CD4-positive, alpha-beta memory T cell (primary cell): ENCODE results near the gene ACP7. TPM values are rescaled to one million over a fixed set of nuclear protein-coding genes. Genes with fewer than 3 reads are reported as not detected.
"Not testable (repeated sequence)": the region's sequence is repeated elsewhere in the genome, so short reads cannot be mapped to it uniquely, and the experiment has no call there.

ENCODE experiments used
- CTCF ChIA-PET: fragments of 350-600 bp; sonication (Branson Sonifier 250); formaldehyde crosslinking; loops from one replicate; lab custom pipeline; 2021; ENCODE audit warnings: inconsistent platforms; ENCODE audit not compliant: partially characterized antibody; lab: Charles Lee
- POLR2A ChIA-PET: fragments of 350-600 bp; sonication (Branson Sonifier 250); formaldehyde crosslinking; loops from one replicate; lab custom pipeline; 2021; ENCODE audit not compliant: partially characterized antibody; lab: Charles Lee
- DNase-seq, 5 donors: peaks; one replicate each; pipeline versions ENCODE4 v3.0.0 to v3.0.0-alpha.2; 2020 to 2022; ENCODE audit warnings: mixed read lengths in 1 of 5
- H3K27ac ChIP-seq: one replicate; pipeline ENCODE4 v1.7.0; 2013; ENCODE audit warnings: low read depth, low read length
- H3K27me3 ChIP-seq: 2 replicates; pipeline ENCODE4 v1.7.0; 2013; ENCODE audit warnings: mild to moderate bottlenecking, low read length, moderate library complexity; ENCODE audit not compliant: insufficient read depth
- H3K36me3 ChIP-seq: 2 replicates; pipeline ENCODE4 v1.7.0; 2013; ENCODE audit warnings: mild to moderate bottlenecking, low read length, moderate library complexity; ENCODE audit not compliant: insufficient read depth
- H3K4me1 ChIP-seq: 2 replicates; pipeline ENCODE4 v1.7.0; 2013; ENCODE audit warnings: mild to moderate bottlenecking, low read length, moderate library complexity; ENCODE audit not compliant: insufficient read depth
- H3K4me3 ChIP-seq, 2 donors: one replicate each; pipeline ENCODE4 v1.7.0; 2013; ENCODE audit warnings: low read length in 2 of 2, mild to moderate bottlenecking in 1 of 2
- H3K9me3 ChIP-seq, 2 donors: one replicate each; pipeline ENCODE4 v1.7.0; 2013; ENCODE audit warnings: low read length in 2 of 2, control low read depth in 1 of 2; ENCODE audit not compliant: control insufficient read depth in 1 of 2
- H3K27ac Mint-ChIP-seq, 7 donors: one replicate each; pipeline ENCODE4 v1.8.0; 2020 to 2021; ENCODE audit warnings: mixed read lengths in 7 of 7, mild to moderate bottlenecking in 6 of 7, inconsistent platforms in 3 of 7, moderate library complexity in 3 of 7
- H3K27me3 Mint-ChIP-seq, 2 donors: one replicate each; pipeline ENCODE4 v1.8.0; 2020 to 2021; ENCODE audit warnings: mixed read lengths in 2 of 2
- H3K36me3 Mint-ChIP-seq, 2 donors: one replicate each; pipeline ENCODE4 v1.8.0; 2020 to 2021; ENCODE audit warnings: mixed read lengths in 2 of 2, inconsistent platforms in 1 of 2, mild to moderate bottlenecking in 1 of 2
- H3K4me1 Mint-ChIP-seq, 4 donors: one replicate each; pipeline ENCODE4 v1.8.0; 2020 to 2021; ENCODE audit warnings: mixed read lengths in 4 of 4, mild to moderate bottlenecking in 1 of 4
- H3K4me3 Mint-ChIP-seq, 8 donors: one replicate each; pipeline ENCODE4 v1.8.0; 2020 to 2021; ENCODE audit warnings: mixed read lengths in 8 of 8, mild to moderate bottlenecking in 7 of 8, moderate library complexity in 6 of 8, inconsistent platforms in 3 of 8
- H3K9me3 Mint-ChIP-seq, 8 donors: one replicate each; pipeline ENCODE4 v1.8.0; 2020 to 2021; ENCODE audit warnings: mixed read lengths in 8 of 8, mild to moderate bottlenecking in 5 of 8, inconsistent platforms in 3 of 8, moderate library complexity in 1 of 8
- intact Hi-C: fragments of 100-400 bp; cut with micrococcal nuclease; formaldehyde crosslinking; loops from one replicate; pipeline ENCODE4 v1.15.1; 2023
- polyA plus RNA-seq, 2 donors: library from polyadenylated mRNA; unstranded; fragments of 300-500 nt; fragmentation: Illumina TruSeq; gene quantifications; one replicate each; pipeline ENCODE4 v1.2.3, GENCODE V29; 2021
- total RNA-seq, 2 experiments: library from RNA; stranded (reverse); gene quantifications; one replicate each; pipeline ENCODE4 v1.2.3, GENCODE V29; 2021

Gene ACP7
- total and polyA plus RNA-seq, 4 experiments from 2014 or later = 0.14 TPM; not detected in 3

- Mint-ChIP-seq H3K27ac (peak overlapping the region in 4 of 7 donors; percentile 43 to 78 (median 64)), H3K4me1 (peaks cover 7 to 23% (median 14%) of the 10 kb centered on the region in 4 donors), H3K36me3 (no peaks in the 10 kb centered on the region), H3K9me3 (no peaks in the 10 kb centered on the region), H3K27me3 (peaks cover 24 to 30% of the 10 kb centered on the region in 2 donors), H3K4me3 (peak overlapping the region in 7 of 8 donors; percentile 54 to 89 (median 73))
- Histone ChIP-seq H3K4me1 (peaks cover 13% of the 10 kb centered on the region), H3K9me3 (no peaks in the 10 kb centered on the region), H3K36me3 (no peaks in the 10 kb centered on the region), H3K27me3 (peaks cover 21% of the 10 kb centered on the region), H3K27ac (no peak overlapping the region), H3K4me3 (no peak overlapping the region)
- POLR2A ChIA-PET = no interaction called here
- DNase-seq = no peak
- intact Hi-C loops = no loop called here
- CTCF ChIA-PET = interaction anchor here (1.5 kb wide), 2 partner anchors 32 to 38 kb away, joined by 3 to 4 read pairs; no protein-coding TSS in a partner anchor
Measured at GRCh38 chr19:39084732-39085080, 538 bp downstream of the ACP7 start.

DNA sequence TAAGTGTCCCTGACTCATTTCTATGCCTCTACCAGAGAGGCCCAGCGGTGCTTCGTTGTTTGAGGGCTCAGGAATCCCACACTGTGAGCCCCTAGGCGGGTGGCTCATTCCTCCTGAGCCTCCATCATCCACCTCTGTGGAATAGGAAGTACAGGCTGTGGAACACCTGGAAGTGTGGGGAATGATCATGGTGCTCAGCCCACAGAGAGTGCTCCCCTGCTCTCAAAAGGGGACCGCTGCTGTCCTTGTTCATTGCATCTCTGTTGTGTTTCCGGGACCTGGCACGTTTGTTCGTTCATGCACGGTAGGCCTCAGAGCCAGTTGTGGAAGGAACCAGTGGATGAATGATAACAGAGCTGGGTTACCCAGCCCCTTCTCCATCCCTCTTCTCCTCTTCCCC, 1.2 kb downstream of the ACP7 start:
- Mint-ChIP-seq H3K27ac (peak overlapping the region in 5 of 7 donors; percentile 43 to 79 (median 70)), H3K4me1 (peaks cover 7 to 23% (median 14%) of the 10 kb centered on the region in 4 donors), H3K9me3 (no peaks in the 10 kb centered on the region), H3K36me3 (no peaks in the 10 kb centered on the region), H3K4me3 (peak overlapping the region in 7 of 8 donors; percentile 12 to 89 (median 58)), H3K27me3 (peaks cover 23 to 30% of the 10 kb centered on the region in 2 donors)
- ChIA-PET CTCF (interaction anchor here (1.5 kb wide), 2 partner anchors 33 to 37 kb away, joined by 3 to 4 read pairs; no protein-coding TSS in a partner anchor), POLR2A (no interaction called here)
- H3K4me3 ChIP-seq = no peak overlapping the region
- intact Hi-C loops = no loop called here
- peaks cover 13% of the 10 kb centered on the region for H3K4me1 ChIP-seq
- no peaks in the 10 kb centered on the region for H3K9me3 ChIP-seq
- H3K27me3 ChIP-seq = peaks cover 21% of the 10 kb centered on the region
- H3K36me3 ChIP-seq = no peaks in the 10 kb centered on the region
- DNase-seq = no peak
- no peak overlapping the region for H3K27ac ChIP-seq

- H3K36me3 Mint-ChIP-seq = no peaks in the 10 kb centered on the region
- intact Hi-C loops = no loop called here
- H3K4me3 ChIP-seq = no peak overlapping the region
- peaks cover 19% of the 10 kb centered on the region for H3K27me3 ChIP-seq
- H3K36me3 ChIP-seq = no peaks in the 10 kb centered on the region
- H3K4me3 Mint-ChIP-seq = no peak overlapping the region
- H3K27ac Mint-ChIP-seq = no peak overlapping the region
- H3K27ac ChIP-seq = no peak overlapping the region
- H3K4me1 ChIP-seq = peaks cover 13% of the 10 kb centered on the region
- H3K9me3 ChIP-seq = no peaks in the 10 kb centered on the region
- peaks cover 17 to 26% of the 10 kb centered on the region in 2 donors for H3K27me3 Mint-ChIP-seq
- ChIA-PET CTCF (interaction anchor here (1.5 kb wide), 1 partner anchor 25 kb away, joined by 4 read pairs; no protein-coding TSS in a partner anchor), POLR2A (no interaction called here)
- no peak for DNase-seq
- H3K4me1 Mint-ChIP-seq = peaks cover 7 to 23% (median 14%) of the 10 kb centered on the region in 4 donors
- no peaks in the 10 kb centered on the region for H3K9me3 Mint-ChIP-seq
Measured at GRCh38 chr19:39086386-39086785, 2.2 kb downstream of the ACP7 start.

DNA sequence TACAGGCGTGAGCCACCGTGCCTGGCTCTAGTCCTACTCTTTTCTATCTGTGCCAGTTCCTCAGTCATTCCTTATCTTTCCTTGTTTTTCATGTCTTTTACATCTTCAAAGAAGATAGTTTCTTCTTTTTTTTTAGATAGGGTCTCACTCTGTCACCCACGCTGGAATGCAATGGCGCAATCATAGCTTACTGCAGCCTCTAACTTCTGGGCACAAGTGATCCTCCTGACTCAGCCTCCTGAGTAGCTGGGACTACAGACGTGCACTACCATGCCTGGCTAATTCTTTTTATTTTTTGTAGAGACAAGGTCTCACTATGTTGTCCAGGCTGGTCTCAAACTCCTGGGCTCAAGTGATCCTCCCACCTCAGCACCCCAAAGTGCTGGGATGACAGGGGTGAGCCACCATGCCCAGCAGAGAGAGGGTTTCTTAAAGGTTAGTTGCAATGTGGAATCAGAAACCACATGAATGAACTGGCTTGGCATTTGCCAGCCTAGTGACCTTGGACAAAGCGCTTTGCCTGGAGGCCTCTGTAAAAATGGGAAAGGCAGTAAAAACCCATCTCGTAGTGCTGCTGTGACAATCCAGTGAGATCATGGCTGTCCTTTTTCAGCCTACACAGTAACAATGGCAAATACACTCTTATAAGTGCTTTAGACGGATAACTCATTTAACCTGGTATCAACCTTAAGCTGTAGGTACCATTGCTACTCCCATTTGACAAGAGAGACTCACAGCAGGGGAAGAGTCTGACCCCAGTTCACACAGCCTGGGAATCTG, 3.9 kb downstream of the ACP7 start:
- POLR2A ChIA-PET = no interaction called here
- intact Hi-C loops = no loop called here
- Mint-ChIP-seq H3K27ac (no peak overlapping the region), H3K4me1 (peaks cover 5 to 16% (median 9%) of the 10 kb centered on the region in 4 donors), H3K4me3 (no peak overlapping the region), H3K27me3 (peaks cover 10 to 17% of the 10 kb centered on the region in 2 donors), H3K9me3 (no peaks in the 10 kb centered on the region), H3K36me3 (no peaks in the 10 kb centered on the region)
- DNase-seq = no peak
- H3K27me3 ChIP-seq = peaks cover 11% of the 10 kb centered on the region
- H3K4me1 ChIP-seq = peaks cover 8% of the 10 kb centered on the region
- H3K36me3 ChIP-seq = no peaks in the 10 kb centered on the region
- H3K4me3 ChIP-seq = no peak overlapping the region
- CTCF ChIA-PET = no interaction called here
- H3K27ac ChIP-seq = no peak overlapping the region
- H3K9me3 ChIP-seq = no peaks in the 10 kb centered on the region

GRCh38 chr19:39090016-39090415, 5.8 kb downstream of the ACP7 start:
- DNase-seq, H3K27me3 ChIP-seq, H3K9me3 Mint-ChIP-seq, H3K4me3 ChIP-seq, H3K36me3 ChIP-seq, POLR2A ChIA-PET, H3K4me1 ChIP-seq, H3K9me3 ChIP-seq, H3K4me3 Mint-ChIP-seq, intact Hi-C loops, CTCF ChIA-PET, H3K27ac ChIP-seq, H3K27ac Mint-ChIP-seq, H3K4me1 Mint-ChIP-seq, H3K36me3 Mint-ChIP-seq: not testable (repeated sequence)
- H3K27me3 Mint-ChIP-seq = peaks cover 7 to 10% of the 10 kb centered on the region in 2 donors

- H3K27ac Mint-ChIP-seq = no peak overlapping the region
Measured at GRCh38 chr19:39090881-39091280, 6.7 kb downstream of the ACP7 start.

GRCh38 chr19:39095799-39096540, 11.8 kb downstream of the ACP7 start:
- H3K27ac ChIP-seq, CTCF ChIA-PET, H3K36me3 Mint-ChIP-seq, H3K36me3 ChIP-seq, POLR2A ChIA-PET, H3K27ac Mint-ChIP-seq, H3K9me3 ChIP-seq, H3K9me3 Mint-ChIP-seq, H3K4me3 Mint-ChIP-seq, H3K27me3 ChIP-seq, H3K4me3 ChIP-seq, DNase-seq, H3K4me1 ChIP-seq, H3K4me1 Mint-ChIP-seq, intact Hi-C loops: not testable (repeated sequence)
- H3K27me3 Mint-ChIP-seq = peaks cover 20 to 27% of the 10 kb centered on the region in 2 donors

More at GRCh38 chr19:39090881-39091280, 6.7 kb downstream of the ACP7 start:
- peaks cover 0 to 4% of the 10 kb centered on the region in 2 donors for H3K36me3 Mint-ChIP-seq
- H3K4me3 Mint-ChIP-seq = no peak overlapping the region
- Histone ChIP-seq H3K4me3 (no peak overlapping the region), H3K27ac (no peak overlapping the region), H3K9me3 (no peaks in the 10 kb centered on the region), H3K27me3 (no peaks in the 10 kb centered on the region), H3K36me3 (no peaks in the 10 kb centered on the region), H3K4me1 (no peaks in the 10 kb centered on the region)
- no peaks in the 10 kb centered on the region for H3K9me3 Mint-ChIP-seq
- intact Hi-C loops = no loop called here
- DNase-seq = no peak
- ChIA-PET POLR2A (no interaction called here), CTCF (no interaction called here)
- peaks cover 5 to 6% of the 10 kb centered on the region in 2 donors for H3K27me3 Mint-ChIP-seq
- peaks cover 0 to 1% (median under 1%) of the 10 kb centered on the region in 4 donors for H3K4me1 Mint-ChIP-seq
